Hippocampal formation (tissue), 2 donors: Measurements from ENCODE around the gene WDR90.
A peak's percentile ranks its signal among the peaks of the same experiment; 100 is the strongest.
"Not testable (repeated sequence)": the region's sequence is repeated elsewhere in the genome, so short reads cannot be mapped to it uniquely, and the experiment has no call there.

ENCODE experiments used
- DNase-seq, 2 donors: peaks; one replicate each; lab custom pipeline; 2025; lab: John Stamatoyannopoulos, UW

Gene WDR90

DNA sequence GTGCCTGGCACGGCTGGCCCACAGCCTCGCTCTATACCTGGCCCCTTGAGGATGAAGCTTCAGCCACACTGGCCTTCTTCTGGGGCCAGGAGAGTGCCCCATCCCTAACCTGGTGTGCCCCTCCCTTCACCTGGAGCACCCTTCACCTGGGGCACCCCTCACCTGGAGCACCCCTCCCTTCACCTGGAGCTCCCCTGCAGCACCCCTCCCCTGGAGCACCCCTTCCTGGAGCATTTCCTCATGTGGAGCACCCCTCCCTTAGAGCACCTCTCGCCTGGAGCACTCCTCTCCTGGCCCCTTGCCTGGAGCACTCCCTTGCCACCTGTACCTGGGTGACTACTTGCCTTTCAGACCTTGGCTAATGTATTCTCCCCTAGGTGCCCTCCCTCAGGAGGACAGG is 58.9 kb downstream of the WDR90 start:
- DNase-seq = no peak

GRCh38 chr16:708959-709358 is 59.8 kb downstream of the WDR90 start:
- DNase-seq = no peak

DNA sequence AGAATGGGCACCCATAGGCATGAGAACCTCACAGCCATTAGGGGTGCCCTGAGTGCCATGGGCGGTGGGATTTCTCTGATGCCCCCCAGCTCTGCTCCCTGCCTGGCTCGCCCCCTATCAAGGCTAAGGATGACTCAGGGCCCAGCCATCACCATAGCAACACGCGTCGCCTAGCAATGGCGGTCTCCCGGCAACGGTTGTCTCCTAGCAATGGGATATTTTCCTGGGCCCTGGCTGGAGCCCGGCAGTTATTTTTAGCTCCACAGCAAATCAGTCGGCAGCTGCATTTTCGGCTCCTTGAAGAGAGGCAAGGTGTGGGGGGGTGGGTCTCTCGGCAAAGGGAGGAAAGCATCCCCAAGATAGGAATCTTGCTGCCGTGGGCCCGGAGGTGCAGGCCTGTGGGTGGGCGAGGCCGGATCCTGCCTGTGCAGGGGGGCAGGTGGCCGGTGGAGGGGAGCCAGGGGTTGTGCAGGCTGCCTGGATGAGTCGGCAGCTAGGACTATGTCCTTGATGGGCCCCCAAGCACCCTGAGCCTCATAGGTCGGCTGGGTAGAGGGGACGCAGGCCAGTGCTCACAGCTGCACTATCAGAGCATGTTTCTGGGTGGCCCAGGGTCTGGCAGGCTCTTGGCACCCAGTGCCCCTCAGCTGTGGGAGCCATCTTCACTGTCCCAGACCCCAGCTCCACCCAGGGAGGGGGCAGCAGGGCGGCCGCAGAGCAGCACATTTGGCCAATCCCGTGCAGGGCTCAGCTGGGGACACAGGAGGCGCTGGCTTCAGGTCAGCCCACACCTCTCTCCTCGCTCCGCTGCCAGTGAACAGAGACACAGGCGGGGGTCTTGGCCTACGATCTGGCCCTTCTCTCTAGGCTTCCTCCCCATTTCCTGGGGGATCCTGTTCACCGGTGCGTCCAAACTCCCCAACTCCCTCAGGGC is 60.7 kb downstream of the WDR90 start:
- peak; percentile 64 to 75 for DNase-seq

DNA sequence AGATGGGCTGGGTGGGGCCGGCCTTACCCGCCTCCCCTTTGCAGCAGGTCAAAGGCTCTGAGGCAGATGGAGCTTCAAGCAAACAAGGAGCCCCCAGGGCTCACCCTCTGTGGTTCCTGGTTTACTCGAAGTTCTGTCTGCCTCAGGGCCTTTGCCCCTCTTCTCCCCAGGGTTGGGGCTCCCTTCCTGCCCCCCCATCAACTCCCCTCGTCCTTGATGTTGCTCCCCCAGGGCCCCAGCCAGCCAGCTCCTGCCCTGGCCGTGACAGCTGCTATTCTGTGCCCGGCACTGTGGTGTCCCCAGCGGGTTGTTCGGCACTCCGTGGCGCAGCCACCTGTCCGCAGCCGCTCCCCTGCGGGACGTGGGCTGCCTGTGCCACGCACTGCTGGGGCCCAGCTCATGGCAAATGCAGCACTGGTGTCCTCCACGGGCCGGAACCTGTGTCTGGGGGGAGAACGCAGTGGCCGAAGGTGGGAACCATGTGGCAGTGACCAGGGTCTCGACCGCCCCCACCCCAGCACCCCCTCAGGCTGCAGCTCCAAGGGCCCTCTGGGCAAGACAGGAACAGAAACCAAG is 61.4 kb downstream of the WDR90 start:
- DNase-seq = no peak

GRCh38 chr16:711084-711483 is 61.9 kb downstream of the WDR90 start:
- no peak for DNase-seq

DNA sequence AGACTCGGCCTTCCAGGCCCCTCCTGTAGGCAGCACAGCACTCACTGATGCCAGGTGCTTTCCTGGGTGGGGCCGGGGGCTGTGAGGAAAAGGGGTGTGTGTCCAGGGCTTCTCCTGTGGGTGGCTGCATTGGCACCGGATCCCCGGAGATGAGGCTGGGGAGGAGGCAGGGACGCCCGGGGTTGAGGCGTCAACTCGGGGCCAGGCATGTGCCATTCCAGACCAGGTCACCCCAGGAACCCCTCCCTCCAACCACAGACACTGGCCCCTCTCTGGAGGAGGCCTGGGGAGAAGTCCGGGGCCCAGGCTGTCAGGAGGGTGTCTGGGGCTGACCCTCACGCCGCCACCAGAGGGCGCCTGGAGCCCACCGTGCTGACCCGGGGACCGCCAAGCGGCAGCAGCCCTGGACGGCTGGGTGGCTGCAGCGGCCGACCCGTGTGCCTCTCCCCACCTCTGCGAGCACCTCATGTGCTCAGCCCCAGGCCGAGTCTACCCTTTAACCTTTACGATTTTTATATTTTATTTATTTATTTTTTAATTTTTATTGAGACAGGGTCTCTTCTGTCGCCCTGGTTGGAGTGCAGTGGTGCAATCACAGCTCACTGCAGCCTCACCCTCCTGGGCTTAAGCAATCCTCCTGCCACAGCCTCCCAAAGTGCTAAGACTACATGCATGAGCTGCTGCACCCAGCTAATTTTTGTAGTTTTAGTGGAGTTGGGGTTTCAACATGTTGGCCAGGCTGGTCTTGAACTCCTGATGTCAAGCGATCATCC is 62.6 kb downstream of the WDR90 start:
- DNase-seq = peak in 1 of 2 donors; percentile 63

- DNase-seq = not testable (repeated sequence)
These were observed 63.6 kb downstream of the WDR90 start for GRCh38 chr16:712740-713250.

DNA sequence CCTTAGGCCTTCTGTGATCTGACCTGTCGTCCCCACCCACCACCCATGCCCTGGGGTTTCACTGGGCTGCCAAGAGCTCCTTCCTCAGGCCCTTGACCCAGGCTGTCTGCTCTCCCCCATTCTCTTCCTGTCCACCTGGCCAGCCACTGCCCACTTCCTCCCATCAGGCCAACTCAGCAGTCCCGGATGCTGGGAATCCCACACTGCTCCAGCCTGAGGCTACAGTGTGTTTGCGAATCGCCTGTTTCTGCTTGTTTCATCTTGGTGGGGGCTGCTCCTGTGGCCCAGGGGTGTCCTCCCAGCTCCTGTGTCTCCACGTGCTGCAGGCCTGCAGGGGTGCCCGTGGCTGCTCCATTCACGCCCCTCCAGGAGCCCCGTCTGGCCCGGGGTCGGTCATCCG is 64.9 kb downstream of the WDR90 start:
- no peak for DNase-seq

DNA sequence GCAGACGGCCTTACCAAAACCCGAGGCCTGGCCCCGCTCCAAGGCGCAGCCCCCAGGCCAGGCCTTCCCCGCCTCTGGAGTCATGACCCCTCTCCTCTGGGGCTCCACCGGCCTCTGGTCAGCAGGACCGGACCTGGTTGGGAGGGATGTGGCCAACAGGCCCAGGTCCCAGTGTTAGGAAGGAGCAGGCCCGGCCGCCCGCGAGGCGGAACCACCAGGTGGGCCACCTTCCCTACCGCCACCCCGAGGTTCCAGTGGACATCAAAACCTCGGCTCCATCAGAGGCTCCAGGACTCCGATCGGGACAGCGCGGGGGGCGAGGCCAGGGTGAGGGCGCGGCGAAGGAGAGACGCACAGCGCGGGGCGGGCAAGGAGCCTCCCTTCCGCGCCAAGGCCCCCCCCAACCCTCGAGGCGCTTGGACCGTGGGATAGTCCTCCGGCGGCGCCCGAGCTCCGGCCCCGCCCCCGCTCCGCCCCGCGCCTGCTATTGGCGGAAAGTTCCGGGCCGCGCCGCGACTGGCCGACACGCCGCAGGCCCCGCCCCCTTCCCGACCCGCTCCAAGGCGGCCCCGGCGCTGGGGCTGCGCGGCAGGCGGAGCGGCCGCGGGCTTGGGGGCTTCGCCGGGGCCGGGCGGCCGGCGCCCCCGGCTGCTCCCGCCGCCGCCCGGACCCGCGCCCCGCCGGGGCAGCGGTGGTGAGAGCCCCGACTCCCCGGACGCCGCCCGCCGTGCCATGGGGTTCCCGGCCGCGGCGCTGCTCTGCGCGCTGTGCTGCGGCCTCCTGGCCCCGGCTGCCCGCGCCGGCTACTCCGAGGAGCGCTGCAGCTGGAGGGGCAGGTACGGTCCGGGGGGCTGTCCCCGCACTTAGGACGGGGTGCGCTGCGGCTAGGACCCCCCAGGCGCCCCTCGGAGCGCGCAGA is 65.7 kb downstream of the WDR90 start, which contains the start of gene METRN:
Gene METRN, plus strand, starts transcription at position 561 of the 919 bp plus-strand sequence. Its CDS starts 172 bp downstream, at position 733.
- DNase-seq = peak; percentile 82 to 86

DNA sequence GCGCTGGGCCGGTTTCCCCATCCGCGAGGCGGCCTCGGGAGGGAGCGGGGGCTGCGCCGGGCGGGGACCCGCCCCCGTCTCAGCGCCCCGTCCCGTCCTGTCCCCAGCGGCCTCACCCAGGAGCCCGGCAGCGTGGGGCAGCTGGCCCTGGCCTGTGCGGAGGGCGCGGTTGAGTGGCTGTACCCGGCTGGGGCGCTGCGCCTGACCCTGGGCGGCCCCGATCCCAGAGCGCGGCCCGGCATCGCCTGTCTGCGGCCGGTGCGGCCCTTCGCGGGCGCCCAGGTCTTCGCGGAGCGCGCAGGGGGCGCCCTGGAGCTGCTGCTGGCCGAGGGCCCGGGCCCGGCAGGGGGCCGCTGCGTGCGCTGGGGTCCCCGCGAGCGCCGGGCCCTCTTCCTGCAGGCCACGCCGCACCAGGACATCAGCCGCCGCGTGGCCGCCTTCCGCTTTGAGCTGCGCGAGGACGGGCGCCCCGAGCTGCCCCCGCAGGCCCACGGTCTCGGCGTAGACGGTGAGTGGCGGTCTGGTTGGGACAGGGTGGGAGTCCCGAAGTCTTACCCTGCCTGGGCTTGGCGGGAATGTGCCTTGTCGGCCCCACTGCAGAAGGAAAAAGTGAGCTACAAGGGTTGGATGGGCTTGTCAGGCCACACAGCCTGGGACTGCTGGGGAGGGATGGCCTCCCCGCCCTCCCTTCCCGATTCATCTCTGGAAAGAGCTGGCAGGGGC is 66.5 kb downstream of the WDR90 start:
- no peak for DNase-seq

- DNase-seq = peak; percentile 86 to 89
These were observed 67.0 kb downstream of the WDR90 start for GRCh38 chr16:716200-716568.

- no peak for DNase-seq
These were observed 67.7 kb downstream of the WDR90 start for GRCh38 chr16:716768-717325.
